Effector CD8-positive, alpha-beta T cell (primary cell): ENCODE measurements around the gene MTG1.

ENCODE experiments used
- DNase-seq: peaks from one replicate; lab custom pipeline; 2025; lab: John Stamatoyannopoulos, UW
- total RNA-seq, 4 experiments: gene quantifications; one replicate each; lab custom pipeline; 2026; lab: John Stamatoyannopoulos, UW

The MTG1 gene
- 16.8 to 25.0 (median 20.7) reads per million in 4 experiments for total RNA-seq

- DNase-seq, result peak; percentile 92
Observed at GRCh38 chr10:133394064-133394663, at the start of gene MTG1. Gene MTG1 (plus strand): TSS chr10:133394157. CDS start chr10:133394221, 64 bp downstream.

GRCh38 chr10:133344236-133344635, 49.7 kb upstream of the MTG1 start:
- DNase-seq, result no peak

- no peak for DNase-seq
Observed at GRCh38 chr10:133346413-133346812, 47.5 kb upstream of the MTG1 start.

GRCh38 chr10:133347710-133348517, 46.0 kb upstream of the MTG1 start:
- DNase-seq, result no peak

GRCh38 chr10:133349160-133349568, 44.8 kb upstream of the MTG1 start:
- DNase-seq, result no peak

GRCh38 chr10:133349577-133350011, 44.4 kb upstream of the MTG1 start:
- DNase-seq, result no peak

- no peak for DNase-seq
Observed at GRCh38 chr10:133350283-133350949, 43.5 kb upstream of the MTG1 start.

- no peak for DNase-seq
Observed at GRCh38 chr10:133350950-133351329, 43.0 kb upstream of the MTG1 start.

- no peak for DNase-seq
Observed at GRCh38 chr10:133351408-133352318, 42.3 kb upstream of the MTG1 start.

GRCh38 chr10:133353202-133353959, 40.6 kb upstream of the MTG1 start:
- no peak for DNase-seq

GRCh38 chr10:133353988-133354605, 39.9 kb upstream of the MTG1 start:
- no peak for DNase-seq

- no peak for DNase-seq
Observed at GRCh38 chr10:133354672-133355240, 39.2 kb upstream of the MTG1 start.

GRCh38 chr10:133355266-133355665, 38.7 kb upstream of the MTG1 start:
- no peak for DNase-seq

- DNase-seq, result no peak
Observed at GRCh38 chr10:133355991-133356390, 38.0 kb upstream of the MTG1 start.

GRCh38 chr10:133356549-133357284, 37.2 kb upstream of the MTG1 start:
- DNase-seq, result no peak

- DNase-seq, result peak; percentile 72
Observed at GRCh38 chr10:133357285-133358161, 36.4 kb upstream of the MTG1 start, which contains the start of gene FUOM. Gene FUOM (minus strand): TSS chr10:133358019. CDS start chr10:133358007, 12 bp downstream.

- DNase-seq, result no peak
Observed at GRCh38 chr10:133358162-133358924, 35.6 kb upstream of the MTG1 start.

- no peak for DNase-seq
Observed at GRCh38 chr10:133358925-133359310, 35.0 kb upstream of the MTG1 start.
